Activated CD8-positive, alpha-beta T cell treated with anti-CD3 and anti-CD28 coated beads for 36 hours (primary cell): ENCODE results near the gene TFIP11. TPM values are rescaled to one million over a fixed set of nuclear protein-coding genes. Genes with fewer than 3 reads are reported as not detected.

Experiments
- ATAC-seq: fragments of 200-7000 bp; cut with Tn5 transposase; one replicate; pipeline ENCODE4 v1.10.0; 2021; ENCODE audit warnings: mild to moderate bottlenecking, moderate library complexity
- CTCF ChIA-PET: fragments of 350-600 bp; sonication (Branson Sonifier 250); formaldehyde crosslinking; loops from one replicate; lab custom pipeline; 2021; ENCODE audit warnings: antibody characterized with exemption; lab: Charles Lee
- POLR2A ChIA-PET: fragments of 350-600 bp; sonication (Branson Sonifier 250); formaldehyde crosslinking; loops from one replicate; lab custom pipeline; 2021; ENCODE audit warnings: antibody characterized with exemption; lab: Charles Lee
- DNase-seq: peaks from one replicate; pipeline ENCODE4 v3.0.0-alpha.2; 2020
- H3K27ac Mint-ChIP-seq: one replicate; pipeline ENCODE4 v1.8.0; 2021; ENCODE audit warnings: mild to moderate bottlenecking, mixed read lengths
- H3K27me3 Mint-ChIP-seq: one replicate; pipeline ENCODE4 v1.8.0; 2021; ENCODE audit warnings: mixed read lengths
- H3K36me3 Mint-ChIP-seq: one replicate; pipeline ENCODE4 v1.8.0; 2021; ENCODE audit warnings: low read depth, mixed read lengths
- H3K4me1 Mint-ChIP-seq: one replicate; pipeline ENCODE4 v1.8.0; 2021; ENCODE audit warnings: low read depth, mixed read lengths
- H3K4me3 Mint-ChIP-seq: one replicate; pipeline ENCODE4 v1.8.0; 2021; ENCODE audit warnings: mild to moderate bottlenecking, moderate library complexity, mixed read lengths
- H3K9me3 Mint-ChIP-seq: one replicate; pipeline ENCODE4 v1.8.0; 2021; ENCODE audit warnings: mixed read lengths
- CTCF ChIP-seq: fragments of 200-600 bp; IDR thresholded peaks from one replicate; pipeline ENCODE4 v1.8.0; 2022; ENCODE audit warnings: antibody characterized with exemption, mild to moderate bottlenecking
- intact Hi-C: fragments of 100-400 bp; cut with micrococcal nuclease; formaldehyde crosslinking; loops from one replicate; pipeline ENCODE4 v1.10.0; 2022
- total RNA-seq, 2 experiments: library from RNA; stranded (reverse); gene quantifications; one replicate each; pipeline ENCODE4 v1.2.3, GENCODE V29; 2021

Gene TFIP11
- total RNA-seq, 2 experiments from 2014 or later: 37.4 to 37.8 TPM

DNA sequence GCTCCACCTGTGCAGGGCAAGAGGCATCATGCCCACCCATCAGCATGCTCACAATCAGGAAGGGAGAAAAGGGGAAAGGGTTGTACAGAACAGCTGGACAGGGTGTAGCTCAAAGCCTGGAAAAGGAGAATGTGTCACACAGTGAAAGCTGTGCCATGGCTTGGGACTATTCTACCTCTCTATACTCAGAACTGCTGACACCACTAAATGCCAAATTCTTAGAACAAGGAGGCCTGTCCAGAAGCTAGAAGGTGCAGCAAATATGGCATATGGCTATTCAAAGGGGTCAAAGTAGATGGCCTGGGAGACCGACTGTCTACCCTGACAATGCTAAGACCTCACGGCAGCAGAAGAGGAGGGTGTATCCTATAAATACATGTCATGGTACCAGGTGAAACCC is 41.5 kb downstream of the TFIP11 start:
- ChIA-PET CTCF (interaction anchor here (0.9 kb wide), 1 partner anchor 9 kb away, joined by 4 read pairs; no protein-coding TSS in a partner anchor), POLR2A (no interaction called here)

DNA sequence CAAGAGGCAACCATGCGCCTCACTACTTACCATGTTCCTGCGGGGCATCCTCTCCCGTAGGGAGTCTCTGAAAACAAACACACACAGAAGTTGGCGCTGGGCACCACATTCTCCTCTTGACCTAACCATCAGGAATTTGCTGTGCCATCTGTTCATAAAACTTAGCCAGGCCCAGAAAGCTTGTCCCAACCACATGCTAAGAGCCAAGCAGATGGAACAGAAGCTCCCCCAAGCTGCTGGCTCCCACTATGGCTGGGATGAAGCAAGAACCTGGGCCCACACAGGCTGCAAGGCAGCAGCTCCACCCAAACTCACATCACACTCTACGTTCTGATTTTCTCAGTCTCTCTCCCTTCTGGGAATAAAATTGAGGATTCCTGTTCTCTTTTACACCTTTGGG is 46.1 kb downstream of the TFIP11 start:
- no peaks in the 10 kb centered on the region for H3K9me3 Mint-ChIP-seq
- H3K4me3 Mint-ChIP-seq: no peak overlapping the region
- H3K27me3 Mint-ChIP-seq: no peaks in the 10 kb centered on the region
- H3K27ac Mint-ChIP-seq: no peak overlapping the region
- ChIA-PET CTCF (no interaction called here), POLR2A (interaction anchor here (1.0 to 1.3 kb wide), 2 partner anchors 17 to 271 kb away, joined by 3 to 5 read pairs; partner anchors contain the start of genes HPS4 and SRRD)
- no peaks in the 10 kb centered on the region for H3K4me1 Mint-ChIP-seq
- intact Hi-C loops: no loop called here
- ATAC-seq: no peak
- no peak for TF ChIP-seq CTCF
- H3K36me3 Mint-ChIP-seq: peaks cover 30% of the 10 kb centered on the region
- no peak for DNase-seq

More for the DNA sequence above, 41.5 kb downstream of the TFIP11 start:
- Mint-ChIP-seq H3K27me3 (no peaks in the 10 kb centered on the region), H3K4me1 (peaks cover 5% of the 10 kb centered on the region), H3K4me3 (no peak overlapping the region), H3K9me3 (no peaks in the 10 kb centered on the region), H3K36me3 (peaks cover 36% of the 10 kb centered on the region), H3K27ac (no peak overlapping the region)
- DNase-seq (no peak), ATAC-seq (no peak)
- no peak for TF ChIP-seq CTCF
- intact Hi-C loops: no loop called here

DNA sequence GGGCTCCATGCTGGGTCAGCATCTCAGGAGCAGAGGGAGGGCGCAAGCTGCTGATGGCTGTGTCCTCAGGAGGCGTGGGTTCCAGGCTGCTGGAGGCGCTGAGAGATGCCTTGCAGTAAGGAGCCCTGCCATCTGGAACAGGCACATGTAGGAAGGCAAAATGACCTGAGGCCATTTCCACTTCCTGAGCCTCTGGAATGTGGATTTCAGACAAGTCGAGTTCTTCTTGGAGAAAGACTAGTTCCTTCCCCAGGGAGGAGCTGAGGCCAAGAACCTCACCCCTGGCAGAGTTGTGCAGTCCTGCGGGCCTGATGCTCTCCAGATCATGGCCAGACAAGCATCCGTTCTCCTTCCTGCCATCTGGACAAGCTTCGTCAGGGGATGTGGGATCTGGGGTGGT is 48.0 kb downstream of the TFIP11 start:
- POLR2A ChIA-PET: interaction anchor here (0.9 to 2.0 kb wide), 2 partner anchors 19 to 33 kb away, joined by 5 read pairs; partner anchors contain the start of genes HPS4 and SRRD
- H3K36me3 Mint-ChIP-seq: peaks cover 36% of the 10 kb centered on the region

DNA sequence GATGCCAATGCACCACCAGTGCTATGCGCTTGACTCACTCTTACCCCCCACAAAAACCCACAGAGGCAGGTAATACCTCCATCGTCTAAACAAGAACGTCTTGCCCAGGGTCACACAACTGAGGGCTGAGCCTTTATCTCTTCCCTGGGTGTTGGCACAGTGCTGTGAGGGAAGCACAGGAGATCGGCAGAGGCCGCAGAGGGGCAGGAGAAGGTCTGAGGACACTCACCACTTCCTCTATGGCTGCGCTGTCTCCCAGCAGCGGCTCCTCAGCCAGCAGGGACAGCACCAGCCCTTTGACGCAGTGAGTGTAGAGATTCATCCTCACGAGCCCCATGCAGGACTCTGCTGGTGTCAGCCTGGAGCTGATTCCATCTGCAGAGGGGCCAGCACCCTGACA is 48.6 kb downstream of the TFIP11 start:
- no peak for ATAC-seq
- Mint-ChIP-seq H3K27me3 (no peaks in the 10 kb centered on the region), H3K9me3 (no peaks in the 10 kb centered on the region), H3K4me3 (no peak overlapping the region), H3K36me3 (peaks cover 31% of the 10 kb centered on the region), H3K27ac (no peak overlapping the region), H3K4me1 (no peaks in the 10 kb centered on the region)
- intact Hi-C loops: loop anchor here (5.0 kb wide), 1 partner anchor 66 kb away; no protein-coding TSS in a partner anchor
- DNase-seq: no peak
- TF ChIP-seq CTCF: no peak
- POLR2A ChIA-PET: interaction anchor here (0.9 to 2.0 kb wide), 2 partner anchors 20 to 32 kb away, joined by 5 read pairs; partner anchors contain the start of genes HPS4 and SRRD
- CTCF ChIA-PET: interaction anchor here (4.1 to 6.2 kb wide), 2 partner anchors 16 to 99 kb away, joined by 48 to 71 read pairs; partner anchors contain the start of genes HPS4 and SRRD

More for the DNA sequence above, 48.0 kb downstream of the TFIP11 start:
- intact Hi-C loops: loop anchor here (5.0 kb wide), 1 partner anchor 67 kb away; no protein-coding TSS in a partner anchor
- H3K4me3 Mint-ChIP-seq: no peak overlapping the region
- H3K9me3 Mint-ChIP-seq: no peaks in the 10 kb centered on the region
- TF ChIP-seq CTCF: no peak
- no peak for ATAC-seq
- CTCF ChIA-PET: interaction anchor here (6.2 kb wide), 1 partner anchor 99 kb away, joined by 71 read pairs; no protein-coding TSS in a partner anchor
- H3K4me1 Mint-ChIP-seq: no peaks in the 10 kb centered on the region
- no peaks in the 10 kb centered on the region for H3K27me3 Mint-ChIP-seq
- no peak for DNase-seq
- H3K27ac Mint-ChIP-seq: no peak overlapping the region

DNA sequence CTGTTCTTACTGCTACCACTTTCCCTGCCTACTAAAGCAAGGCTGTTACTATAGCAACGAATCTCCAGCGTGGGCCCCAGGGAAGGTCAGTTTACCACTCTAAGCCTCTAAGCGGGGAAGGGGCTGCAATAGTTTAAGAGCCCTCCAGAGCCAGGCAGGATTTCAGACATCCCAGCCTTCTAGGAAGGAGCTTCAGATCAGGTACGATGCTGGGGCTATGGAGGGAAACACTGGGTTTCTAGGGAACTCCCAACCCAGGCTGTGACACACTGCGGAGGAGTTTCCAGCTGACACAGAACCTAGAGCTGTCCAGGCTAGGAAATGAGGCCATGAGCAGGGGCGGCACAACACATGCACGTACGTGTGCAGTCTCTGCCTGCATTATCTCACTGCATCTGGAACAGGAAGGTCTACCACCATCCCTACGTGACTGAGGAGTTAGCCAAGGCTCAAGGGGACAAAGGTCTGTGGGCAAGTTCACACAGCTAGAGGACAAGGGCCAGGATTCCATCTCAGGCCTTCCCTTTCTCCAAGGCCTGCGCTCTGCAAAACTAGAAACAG is 49.1 kb downstream of the TFIP11 start:
- Mint-ChIP-seq H3K27ac (no peak overlapping the region), H3K36me3 (peaks cover 26% of the 10 kb centered on the region), H3K27me3 (no peaks in the 10 kb centered on the region), H3K4me3 (no peak overlapping the region), H3K4me1 (no peaks in the 10 kb centered on the region), H3K9me3 (no peaks in the 10 kb centered on the region)
- DNase-seq (no peak), ATAC-seq (no peak)
- TF ChIP-seq CTCF: no peak
- intact Hi-C loops: loop anchor here (5.0 kb wide), 1 partner anchor 66 kb away; no protein-coding TSS in a partner anchor
- POLR2A ChIA-PET: no interaction called here
- CTCF ChIA-PET: interaction anchor here (4.0 to 6.2 kb wide), 3 partner anchors 17 to 98 kb away, joined by 48 to 71 read pairs (median 56); partner anchors contain the start of genes HPS4 and SRRD
